ENCODE results near the gene LIMCH1. TPM values are rescaled to one million over a fixed set of nuclear protein-coding genes. Genes with fewer than 3 reads are reported as not detected.

LIMCH1 gene
- total RNA-seq, 2 donors from 2014 or later, result 3.1 to 5.8 TPM

GRCh38 chr4:41660352-41660751 is 122.4 kb downstream of the LIMCH1 start:
- no peaks in the 10 kb centered on the region for H3K4me1 ChIP-seq (ENCODE audit: control insufficient read depth, insufficient read depth, low read length)
- H3K9ac ChIP-seq (ENCODE audit: extremely low read depth, low read length, poor library complexity, severe bottlenecking), result no peak overlapping the region
- no peak overlapping the region for H3K27ac Mint-ChIP-seq
- no peaks in the 10 kb centered on the region for H3K9me3 ChIP-seq (ENCODE audit: control insufficient read depth, low read length)
- no peak overlapping the region for H3K27ac ChIP-seq (ENCODE audit: low read depth, low read length)
- 79 to 93% methylated on average over 3 of the region's 3 CpGs for WGBS, 2 experiments (ENCODE audit: insufficient coverage in 1 of 2, insufficient read length in 1 of 2)
- no peaks in the 10 kb centered on the region for H3K27me3 ChIP-seq (ENCODE audit: control insufficient read depth, insufficient read depth, low read length, poor library complexity, severe bottlenecking)
- H3K9me3 Mint-ChIP-seq, result no peaks in the 10 kb centered on the region
- no peak for TF ChIP-seq CTCF (conservative IDR thresholded peaks at IDR 0.05)
- no peaks in the 10 kb centered on the region for H3K36me3 Mint-ChIP-seq (ENCODE audit: low read depth)
- no peaks in the 10 kb centered on the region for H3K4me1 Mint-ChIP-seq
- no peak overlapping the region for H3K4me3 Mint-ChIP-seq
- no peaks in the 10 kb centered on the region for H3K36me3 ChIP-seq (ENCODE audit: control insufficient read depth, insufficient read depth, low read length)
- no peak overlapping the region for H3K4me3 ChIP-seq (ENCODE audit: low read length)
- DNase-seq, result no peak
- peaks cover 5% of the 10 kb centered on the region for H3K27me3 Mint-ChIP-seq (ENCODE audit: insufficient read depth)

- Histone ChIP-seq H3K9ac (ENCODE audit: extremely low read depth, low read length, poor library complexity, severe bottlenecking) (no peak overlapping the region), H3K4me3 (ENCODE audit: low read length) (no peak overlapping the region), H3K27ac (ENCODE audit: low read depth, low read length) (no peak overlapping the region), H3K27me3 (ENCODE audit: control insufficient read depth, insufficient read depth, low read length, poor library complexity, severe bottlenecking) (no peaks in the 10 kb centered on the region), H3K36me3 (ENCODE audit: control insufficient read depth, insufficient read depth, low read length) (no peaks in the 10 kb centered on the region), H3K4me1 (ENCODE audit: control insufficient read depth, insufficient read depth, low read length) (no peaks in the 10 kb centered on the region), H3K9me3 (ENCODE audit: control insufficient read depth, low read length) (no peaks in the 10 kb centered on the region)
- peak; percentile 81 for DNase-seq
- no peak overlapping the region for H3K27ac Mint-ChIP-seq
- no peaks in the 10 kb centered on the region for H3K4me1 Mint-ChIP-seq
- no peaks in the 10 kb centered on the region for H3K9me3 Mint-ChIP-seq
- H3K4me3 Mint-ChIP-seq, result no peak overlapping the region
- no peaks in the 10 kb centered on the region for H3K36me3 Mint-ChIP-seq (ENCODE audit: low read depth)
- peak; percentile 98 for TF ChIP-seq CTCF (conservative IDR thresholded peaks at IDR 0.05)
- WGBS, 2 experiments (ENCODE audit: insufficient coverage in 1 of 2, insufficient read length in 1 of 2), result 51 to 72% methylated on average over 4 to 7 of the region's 7 CpGs
- H3K27me3 Mint-ChIP-seq (ENCODE audit: insufficient read depth), result peaks cover 7% of the 10 kb centered on the region
Observed at GRCh38 chr4:41661442-41662076, 123.6 kb downstream of the LIMCH1 start.

DNA sequence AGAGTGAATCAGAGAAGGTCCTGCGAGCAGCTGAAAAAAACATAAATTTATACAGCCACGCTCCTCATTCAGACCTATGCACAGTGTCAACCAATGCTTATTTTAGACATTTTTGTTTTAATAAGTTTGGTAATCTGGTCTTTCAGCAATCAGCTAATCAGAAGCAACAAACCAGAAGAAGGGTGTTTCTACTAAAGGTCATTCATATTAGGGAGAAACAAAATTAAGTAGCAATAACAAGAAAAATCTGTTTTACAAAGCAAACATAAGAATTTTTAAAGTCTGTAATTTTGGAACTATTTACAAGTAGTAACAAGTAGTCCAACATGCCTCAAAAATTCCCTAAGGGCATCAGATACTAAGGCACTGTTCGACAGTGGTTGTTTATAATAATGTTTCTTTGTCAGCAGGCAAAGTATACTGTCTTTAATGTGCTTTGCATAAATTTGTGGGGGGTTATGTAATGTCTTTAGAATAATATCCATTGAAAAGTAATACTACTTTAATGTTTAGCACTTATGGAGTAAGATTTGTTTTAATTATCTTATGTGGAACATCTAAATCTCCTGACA is 127.8 kb downstream of the LIMCH1 start:
- H3K9ac ChIP-seq (ENCODE audit: extremely low read depth, low read length, poor library complexity, severe bottlenecking), result no peak overlapping the region
- TF ChIP-seq CTCF (conservative IDR thresholded peaks at IDR 0.05), result no peak
- Mint-ChIP-seq H3K36me3 (ENCODE audit: low read depth) (no peaks in the 10 kb centered on the region), H3K27me3 (ENCODE audit: insufficient read depth) (peaks cover 9% of the 10 kb centered on the region), H3K4me3 (no peak overlapping the region), H3K27ac (no peak overlapping the region), H3K4me1 (no peaks in the 10 kb centered on the region), H3K9me3 (no peaks in the 10 kb centered on the region)
- H3K4me3 ChIP-seq (ENCODE audit: low read length), result no peak overlapping the region
- H3K36me3 ChIP-seq (ENCODE audit: control insufficient read depth, insufficient read depth, low read length), result no peaks in the 10 kb centered on the region
- H3K9me3 ChIP-seq (ENCODE audit: control insufficient read depth, low read length), result no peaks in the 10 kb centered on the region
- no peak overlapping the region for H3K27ac ChIP-seq (ENCODE audit: low read depth, low read length)
- 90% methylated on average over 3 of the region's 3 CpGs; no CpG with 5 or more reads in 1 of the 2 experiments for WGBS, 2 experiments (ENCODE audit: insufficient coverage in 1 of 2, insufficient read length in 1 of 2)
- DNase-seq, result no peak
- H3K4me1 ChIP-seq (ENCODE audit: control insufficient read depth, insufficient read depth, low read length), result no peaks in the 10 kb centered on the region
- H3K27me3 ChIP-seq (ENCODE audit: control insufficient read depth, insufficient read depth, low read length, poor library complexity, severe bottlenecking), result no peaks in the 10 kb centered on the region
